ENCODE data around the gene ALDH3B2. TPM values are rescaled to one million over a fixed set of nuclear protein-coding genes. Genes with fewer than 3 reads are reported as not detected.

ALDH3B2 gene
- total RNA-seq, 1 donor from 2014 or later, result not detected

- Mint-ChIP-seq H3K27me3 (ENCODE audit: low read depth) (no peaks in the 10 kb centered on the region), H3K36me3 (ENCODE audit: low read depth) (peaks cover 4% of the 10 kb centered on the region), H3K27ac (ENCODE audit: unreplicated experiment) (no peak overlapping the region), H3K4me1 (ENCODE audit: low read depth) (no peaks in the 10 kb centered on the region), H3K9me3 (ENCODE audit: low read depth) (no peaks in the 10 kb centered on the region), H3K4me3 (ENCODE audit: unreplicated experiment) (no peak overlapping the region)
- DNase-seq (ENCODE audit: low spot score), result no peak
- TF ChIP-seq CTCF (IDR thresholded peaks at IDR 0.05), result peak; percentile 81
Measured at GRCh38 chr11:67613960-67614715, 60.3 kb downstream of the ALDH3B2 start.

DNA sequence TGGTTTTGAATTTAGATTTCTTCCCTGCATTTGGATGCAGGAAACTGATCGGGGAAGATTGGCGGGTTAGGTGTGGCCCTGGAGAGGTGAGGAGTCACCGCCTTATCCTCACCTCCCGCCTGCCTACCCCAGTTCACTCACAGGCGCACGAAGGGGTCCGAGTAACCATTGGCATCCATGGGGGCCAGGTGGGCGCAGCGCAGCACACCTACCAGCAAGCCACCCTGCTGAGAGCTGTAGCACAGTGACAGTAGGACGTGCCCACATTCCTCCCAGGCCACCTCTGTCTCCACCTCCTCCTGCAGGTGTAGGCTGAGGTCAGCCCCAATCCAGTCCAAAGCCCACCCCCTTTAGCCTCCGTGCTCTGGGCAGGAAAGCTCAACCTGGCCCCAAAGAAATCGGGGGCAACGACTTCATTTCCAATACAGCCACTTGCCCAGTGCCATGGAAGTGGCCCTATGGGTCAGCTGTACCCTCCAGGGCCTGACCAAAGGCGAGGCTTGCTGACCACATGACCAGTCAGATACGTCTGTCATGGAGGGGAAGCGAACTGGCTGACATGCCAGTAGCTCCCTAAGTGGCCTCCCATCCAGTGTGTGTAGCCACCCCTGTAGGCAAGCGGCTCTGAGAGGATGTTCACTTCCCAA is 61.0 kb downstream of the ALDH3B2 start:
- Mint-ChIP-seq H3K27me3 (ENCODE audit: low read depth) (no peaks in the 10 kb centered on the region), H3K36me3 (ENCODE audit: low read depth) (peaks cover 4% of the 10 kb centered on the region), H3K27ac (ENCODE audit: unreplicated experiment) (no peak overlapping the region), H3K9me3 (ENCODE audit: low read depth) (no peaks in the 10 kb centered on the region), H3K4me3 (ENCODE audit: unreplicated experiment) (no peak overlapping the region), H3K4me1 (ENCODE audit: low read depth) (no peaks in the 10 kb centered on the region)
- DNase-seq (ENCODE audit: low spot score), result no peak
- no peak for TF ChIP-seq CTCF (IDR thresholded peaks at IDR 0.05)

GRCh38 chr11:67612751-67613150 is 61.7 kb downstream of the ALDH3B2 start:
- no peak for TF ChIP-seq CTCF (IDR thresholded peaks at IDR 0.05)
- Mint-ChIP-seq H3K9me3 (ENCODE audit: low read depth) (no peaks in the 10 kb centered on the region), H3K27ac (ENCODE audit: unreplicated experiment) (peak overlapping the region; percentile 27), H3K4me3 (ENCODE audit: unreplicated experiment) (no peak overlapping the region), H3K4me1 (ENCODE audit: low read depth) (peaks cover 2% of the 10 kb centered on the region), H3K36me3 (ENCODE audit: low read depth) (peaks cover 2% of the 10 kb centered on the region), H3K27me3 (ENCODE audit: low read depth) (no peaks in the 10 kb centered on the region)
- DNase-seq (ENCODE audit: low spot score), result no peak

Other genes with a start within 250 kb of the ALDH3B2 start
- gene RPS6KB2, start 246.1 kb downstream of the ALDH3B2 start, total RNA-seq, result 40.3 to 44.2 TPM (median 42.3 TPM) in 3 replicates
- gene PTPRCAP, start 236.9 kb downstream of the ALDH3B2 start, total RNA-seq, result 0.47 to 0.95 TPM (median 0.73 TPM) in 3 replicates
- 74.7 to 80.9 TPM (median 80.1 TPM) in 3 replicates for gene CORO1B, start 231.1 kb downstream of the ALDH3B2 start, total RNA-seq
- not detected in 3 replicates for gene GPR152, start 221.9 kb downstream of the ALDH3B2 start, total RNA-seq
- gene CABP4, start 219.3 kb downstream of the ALDH3B2 start, total RNA-seq, result not detected in 3 replicates
- gene TMEM134, start 205.4 kb downstream of the ALDH3B2 start, total RNA-seq, result 50.9 to 62.4 TPM (median 57.1 TPM) in 3 replicates
- 53.6 to 58.8 TPM (median 54.3 TPM) in 3 replicates for gene AIP, start 191.6 kb downstream of the ALDH3B2 start, total RNA-seq
- gene PITPNM1, start 169.3 kb downstream of the ALDH3B2 start, total RNA-seq, result 39.8 to 44.7 TPM (median 40.5 TPM) in 3 replicates
- gene CDK2AP2, start 166.5 kb downstream of the ALDH3B2 start, total RNA-seq, result 27.5 to 42.5 TPM (median 36.6 TPM) in 3 replicates
- not detected in 3 replicates for gene CABP2, start 151.2 kb downstream of the ALDH3B2 start, total RNA-seq
- gene GSTP1, start 90.8 kb downstream of the ALDH3B2 start, total RNA-seq, result 637 to 652 TPM (median 644 TPM) in 3 replicates
- gene NDUFV1, start 67.7 kb downstream of the ALDH3B2 start, total RNA-seq, result 119 to 151 TPM (median 121 TPM) in 3 replicates
- 8.4 to 12.6 TPM (median 11.3 TPM) in 3 replicates for gene NUDT8, start 44.7 kb downstream of the ALDH3B2 start, total RNA-seq
- not detected in 3 replicates for gene TBX10, start 34.9 kb downstream of the ALDH3B2 start, total RNA-seq
- not detected in 3 replicates for gene ACY3, start 23.9 kb downstream of the ALDH3B2 start, total RNA-seq

All from chondrocyte (in vitro differentiated cells).